ENCODE results near the gene ERBB4.
A peak's percentile ranks its signal among the peaks of the same experiment; 100 is the strongest.

The ERBB4 gene

GRCh38 chr2:212146416-212146815 is 392.2 kb downstream of the ERBB4 start:
- Histone ChIP-seq H3K36me3 (no peaks in the 10 kb centered on the region), H3K27me3 (no peaks in the 10 kb centered on the region), H3K4me1 (no peaks in the 10 kb centered on the region; the same call in 1 of the 2 replicates), H3K9me3 (no peaks in the 10 kb centered on the region), H3K4me3 (ENCODE audit: low read depth, low read length) (no peak overlapping the region)
- DNase-seq = no peak
- TF ChIP-seq CTCF (IDR thresholded peaks at IDR 0.05; ENCODE audit: low read depth, low read length) = no peak

- Histone ChIP-seq H3K4me3 (ENCODE audit: low read depth, low read length) (no peak overlapping the region), H3K27me3 (no peaks in the 10 kb centered on the region), H3K9me3 (no peaks in the 10 kb centered on the region), H3K4me1 (no peaks in the 10 kb centered on the region; the same call in 1 of the 2 replicates), H3K36me3 (no peaks in the 10 kb centered on the region)
- no peak for DNase-seq
- no peak for TF ChIP-seq CTCF (IDR thresholded peaks at IDR 0.05; ENCODE audit: low read depth, low read length)
Observed at GRCh38 chr2:212145121-212145520, 393.5 kb downstream of the ERBB4 start.

GRCh38 chr2:212142631-212143030 is 396.0 kb downstream of the ERBB4 start:
- no peak overlapping the region for H3K4me3 ChIP-seq (ENCODE audit: low read depth, low read length)
- TF ChIP-seq CTCF (IDR thresholded peaks at IDR 0.05; ENCODE audit: low read depth, low read length) = no peak
- H3K27me3 ChIP-seq = no peaks in the 10 kb centered on the region
- no peak for DNase-seq
- no peaks in the 10 kb centered on the region for H3K36me3 ChIP-seq
- no peaks in the 10 kb centered on the region; the same call in 1 of the 2 replicates for H3K4me1 ChIP-seq
- H3K9me3 ChIP-seq = no peaks in the 10 kb centered on the region

- TF ChIP-seq CTCF (IDR thresholded peaks at IDR 0.05; ENCODE audit: low read depth, low read length) = no peak
- Histone ChIP-seq H3K27me3 (no peaks in the 10 kb centered on the region), H3K4me1 (no peaks in the 10 kb centered on the region), H3K4me3 (ENCODE audit: low read depth, low read length) (no peak overlapping the region), H3K36me3 (no peaks in the 10 kb centered on the region), H3K9me3 (no peaks in the 10 kb centered on the region)
- no peak for DNase-seq
Observed at GRCh38 chr2:212141499-212141898, 397.1 kb downstream of the ERBB4 start.

GRCh38 chr2:212136216-212136795 is 402.3 kb downstream of the ERBB4 start:
- no peak for TF ChIP-seq CTCF (IDR thresholded peaks at IDR 0.05; ENCODE audit: low read depth, low read length)
- H3K27me3 ChIP-seq = no peaks in the 10 kb centered on the region
- H3K4me1 ChIP-seq = peaks cover 6% of the 10 kb centered on the region
- H3K4me3 ChIP-seq (ENCODE audit: low read depth, low read length) = no peak overlapping the region
- no peaks in the 10 kb centered on the region; the same call in 1 of the 2 replicates for H3K9me3 ChIP-seq
- H3K36me3 ChIP-seq = no peaks in the 10 kb centered on the region
- no peak for DNase-seq

- no peaks in the 10 kb centered on the region for H3K36me3 ChIP-seq
- no peaks in the 10 kb centered on the region; the same call in 1 of the 2 replicates for H3K9me3 ChIP-seq
- H3K27me3 ChIP-seq = no peaks in the 10 kb centered on the region
- DNase-seq = peak; percentile 8
- peaks cover 6% of the 10 kb centered on the region for H3K4me1 ChIP-seq
- no peak overlapping the region for H3K4me3 ChIP-seq (ENCODE audit: low read depth, low read length)
- TF ChIP-seq CTCF (IDR thresholded peaks at IDR 0.05; ENCODE audit: low read depth, low read length) = no peak
Observed at GRCh38 chr2:212135739-212136138, 402.9 kb downstream of the ERBB4 start.
